ENCODE measurements around the gene LMF2. TPM values are rescaled to one million over a fixed set of nuclear protein-coding genes. Genes with fewer than 3 reads are reported as not detected.

The LMF2 gene
- total and polyA plus RNA-seq, 2 of the 8 experiments (the other 6 are each of a cell fraction or from before 2014, with no cell fraction given), result 34.3 to 62.9 TPM

GRCh38 chr22:50521710-50522109 is 14.2 kb upstream of the LMF2 start:
- H4K91ac ChIP-seq (replicated peaks; ENCODE audit: insufficient read length, low read length), result no peak overlapping the region
- no peaks in the 10 kb centered on the region for H3K79me2 ChIP-seq (ENCODE audit: control insufficient read depth in 1 of 2, insufficient read depth in 2 of 2, low read length in 2 of 2)
- H3K56ac ChIP-seq (replicated peaks; ENCODE audit: insufficient read length, low read depth, low read length), result no peak overlapping the region
- no peak overlapping the region for H2AFZ ChIP-seq (ENCODE audit: low read length)
- no peak overlapping the region for H2BK20ac ChIP-seq (ENCODE audit: low read length)
- H4K20me1 ChIP-seq (replicated peaks in 1 of 2; ENCODE audit: control insufficient read depth in 1 of 2, insufficient read depth in 2 of 2, low read length in 2 of 2), result peaks cover 2 to 19% of the 10 kb centered on the region in 2 experiments
- no peak for FAIRE-seq
- H3K4me3 ChIP-seq (ENCODE audit: extremely low read depth in 1 of 4, insufficient read depth in 2 of 4, low read depth in 3 of 4, low read length in 4 of 4), result no peak overlapping the region
- peaks cover 4 to 25% (median 19%) of the 10 kb centered on the region in 4 experiments; a peak in 7 of 8 replicates for H3K36me3 ChIP-seq (ENCODE audit: control insufficient read depth in 2 of 4, insufficient read depth in 4 of 4, low read length in 3 of 4)
- H3K9me3 ChIP-seq (ENCODE audit: insufficient read depth in 2 of 2, low read depth in 1 of 2, low read length in 1 of 2), result no peaks in the 10 kb centered on the region
- no peak overlapping the region for H3K18ac ChIP-seq (ENCODE audit: extremely low read depth, low read length)
- ChIA-PET CTCF (ENCODE audit: partially characterized antibody) (interaction anchor here (0.6 to 1.5 kb wide), 4 partner anchors 24 to 797 kb away, joined by 3 read pairs; no protein-coding TSS in a partner anchor), POLR2A (ENCODE audit: partially characterized antibody) (interaction anchor here (1.0 to 1.7 kb wide), 2 partner anchors 13 to 57 kb away, joined by 3 to 9 read pairs; partner anchors contain the start of genes LMF2 and NCAPH2)
- H4K8ac ChIP-seq (ENCODE audit: extremely low read depth, insufficient read depth, low read length), result no peak overlapping the region
- no peak overlapping the region for H4K5ac ChIP-seq (ENCODE audit: insufficient read length, low read depth, low read length)
- H3K79me1 ChIP-seq (ENCODE audit: low read depth, low read length), result peaks cover under 1% of the 10 kb centered on the region; the same call in 1 of the 2 replicates
- H2BK5ac ChIP-seq (ENCODE audit: low read depth, low read length), result no peak overlapping the region
- H2BK15ac ChIP-seq (ENCODE audit: low read length), result no peak overlapping the region
- no peak overlapping the region for H3K4ac ChIP-seq (replicated peaks; ENCODE audit: insufficient read length, low read depth, low read length)
- no peak for DNase-seq (ENCODE audit: low read depth in 1 of 2, low spot score in 2 of 2)
- no peak overlapping the region for H3K14ac ChIP-seq (ENCODE audit: insufficient read length)
- H2BK120ac ChIP-seq (replicated peaks; ENCODE audit: low read depth, low read length), result no peak overlapping the region
- H3K4me2 ChIP-seq (ENCODE audit: insufficient read depth in 1 of 2, low read depth in 2 of 2, low read length in 2 of 2), result no peak overlapping the region
- no peak overlapping the region for H3K27ac ChIP-seq (ENCODE audit: low read depth, low read length)
- H3K9ac ChIP-seq (replicated peaks in 1 of 4; ENCODE audit: extremely low read depth in 1 of 4, low read depth in 3 of 4, low read length in 3 of 4), result no peak overlapping the region
- WGBS, 2 experiments (ENCODE audit: extremely low coverage in 1 of 2, insufficient coverage in 1 of 2, insufficient read length in 1 of 2, insufficient replicate concordance in 2 of 2, low coverage in 1 of 2, low lambda C conversion rate in 2 of 2, missing lambda C conversion rate in 1 of 2), result 80% methylated on average over 10 of the region's 10 CpGs; no CpG with 5 or more reads in 1 of the 2 experiments
- no peak overlapping the region for H2BK12ac ChIP-seq (ENCODE audit: low read depth, low read length)
- H3K23me2 ChIP-seq (ENCODE audit: low read depth, low read length), result peaks cover 15% of the 10 kb centered on the region; the same call in 1 of the 2 replicates
- no peak overlapping the region for H2AK5ac ChIP-seq (ENCODE audit: low read depth, low read length)
- H3K23ac ChIP-seq (ENCODE audit: insufficient read length), result no peak overlapping the region
- H3K4me1 ChIP-seq (replicated peaks in 1 of 4; ENCODE audit: control insufficient read depth in 3 of 4, insufficient read depth in 4 of 4, low read length in 3 of 4), result peaks cover 0 to 6% (median 2%) of the 10 kb centered on the region in 4 experiments; a peak in 5 of 7 replicates
- peaks cover 0 to 2% (median 1%) of the 10 kb centered on the region in 4 experiments; a peak in 1 of 7 replicates for H3K27me3 ChIP-seq (replicated peaks in 1 of 4; ENCODE audit: control insufficient read depth in 3 of 4, extremely low read depth in 1 of 4, insufficient read depth in 3 of 4, low read length in 3 of 4)
- TF ChIP-seq CHD1 (IDR thresholded peaks at IDR 0.05; ENCODE audit: low read depth, low read length) (no peak), TCF12 (IDR thresholded peaks at IDR 0.05; ENCODE audit: low read depth, low read length) (no peak), KDM4A (IDR thresholded peaks at IDR 0.05; ENCODE audit: low read depth, low read length, severe bottlenecking) (no peak), RBBP5 (IDR thresholded peaks at IDR 0.05; ENCODE audit: borderline replicate concordance, low read depth, low read length) (no peak), BCL11A (IDR thresholded peaks at IDR 0.05; ENCODE audit: low read depth in 2 of 2, low read length in 2 of 2) (no peak), SP1 (IDR thresholded peaks at IDR 0.05; ENCODE audit: low read depth, low read length) (no peak), JUN (IDR thresholded peaks at IDR 0.05; ENCODE audit: low read depth, low read length) (no peak), TAF7 (optimal IDR thresholded peaks at IDR 0.05; ENCODE audit: borderline replicate concordance, low read depth, low read length) (no peak), MAFK (IDR thresholded peaks at IDR 0.05; ENCODE audit: low read depth, low read length) (no peak), GABPA (IDR thresholded peaks at IDR 0.05; ENCODE audit: borderline replicate concordance, insufficient read depth, low read length) (no peak), FOSL1 (IDR thresholded peaks at IDR 0.05; ENCODE audit: insufficient read depth, low read depth, low read length) (no peak), NRF1 (IDR thresholded peaks at IDR 0.05; ENCODE audit: low read depth, low read length) (no peak), RNF2 (IDR thresholded peaks at IDR 0.05; ENCODE audit: borderline replicate concordance, low read depth, low read length, missing control alignments, poor library complexity, severe bottlenecking) (no peak), JUND (IDR thresholded peaks at IDR 0.05; ENCODE audit: low read length) (no peak)

Data from H1 (cell line).